ENCODE measurements around the gene NPFF. TPM values are rescaled to one million over a fixed set of nuclear protein-coding genes. Genes with fewer than 3 reads are reported as not detected.
A peak's percentile ranks its signal among the peaks of the same experiment; 100 is the strongest.

The NPFF gene
- total and polyA plus RNA-seq, 2 of the 13 experiments (the other 11 are each of a cell fraction or from before 2014, with no cell fraction given): not detected

DNA sequence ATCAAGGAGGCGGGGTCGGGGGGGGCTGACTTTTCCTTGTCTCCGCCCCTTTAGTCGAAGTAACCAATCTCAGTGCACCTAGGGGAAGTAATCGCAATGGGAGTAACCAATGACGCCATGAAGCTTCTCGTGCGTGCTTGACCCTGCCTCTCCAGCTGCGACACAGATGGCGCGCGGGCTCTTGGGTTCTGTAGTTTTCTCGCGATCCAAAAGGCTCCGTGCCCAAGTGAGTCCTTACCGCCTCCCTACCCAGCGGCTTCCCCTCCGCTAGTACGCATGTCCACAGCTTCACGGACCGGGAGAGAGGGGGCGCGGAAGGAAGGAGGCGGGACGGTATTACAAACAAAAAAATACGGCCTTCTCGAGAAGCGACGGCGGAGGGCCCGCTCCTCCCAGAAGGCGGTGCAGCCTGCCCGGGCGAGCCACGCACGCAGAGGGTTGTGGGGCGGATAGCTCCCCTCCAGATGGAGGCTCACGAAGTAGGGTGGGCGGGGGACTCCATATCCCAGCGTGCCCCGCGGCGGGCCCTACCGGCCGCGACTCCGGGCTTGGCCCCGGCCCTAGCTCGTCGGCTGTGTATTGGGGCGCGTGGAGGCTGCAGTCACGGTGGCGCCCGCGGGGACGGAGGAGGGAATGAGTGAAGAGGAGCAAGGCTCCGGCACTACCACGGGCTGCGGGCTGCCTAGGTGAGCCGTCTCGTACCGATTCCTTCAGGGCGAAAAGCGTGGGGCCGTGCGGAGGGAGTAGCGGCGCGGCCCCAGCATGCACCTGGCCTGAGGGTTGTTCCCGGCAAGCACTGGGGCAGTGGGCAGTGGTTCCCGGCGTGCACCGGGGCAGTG, 6.3 kb downstream of the NPFF start, which contains the start of gene TARBP2 (continued):
- TF ChIP-seq ZBED4 (CRISPR knock-in tag; IDR thresholded peaks at IDR 0.05; ENCODE audit: borderline replicate concordance) (no peak), NCOA5 (CRISPR knock-in tag; IDR thresholded peaks at IDR 0.05) (no peak; the same call in 1 of the 2 replicates), ATF7 (IDR thresholded peaks at IDR 0.05) (0 out of 2 replicates have a peak, but pooled peaks have one; percentile 27), ATF7 (CRISPR knock-in tag; IDR thresholded peaks at IDR 0.05) (no peak), MED1 (CRISPR knock-in tag; IDR thresholded peaks at IDR 0.05) (peak; percentile 64; the same call in 1 of the 2 replicates), TBX2 (CRISPR knock-in tag; IDR thresholded peaks at IDR 0.05; ENCODE audit: borderline replicate concordance) (peak; percentile 45; the same call in 1 of the 2 replicates), ZNF607 (CRISPR knock-in tag; IDR thresholded peaks at IDR 0.05; ENCODE audit: borderline replicate concordance) (peak; percentile 97), GLI4 (CRISPR knock-in tag; IDR thresholded peaks at IDR 0.05; ENCODE audit: borderline replicate concordance) (peak; percentile 93), SNAI1 (CRISPR knock-in tag; IDR thresholded peaks at IDR 0.05; ENCODE audit: borderline replicate concordance) (0 out of 2 replicates have a peak, but pooled peaks have one; percentile 38), NPAS2 (CRISPR knock-in tag; IDR thresholded peaks at IDR 0.05; ENCODE audit: borderline replicate concordance) (no peak), ZFX (CRISPR knock-in tag; IDR thresholded peaks at IDR 0.05; ENCODE audit: low read depth) (peak; percentile 98), ADNP (CRISPR knock-in tag; IDR thresholded peaks at IDR 0.05) (no peak), MTERF4 (CRISPR knock-in tag; IDR thresholded peaks at IDR 0.05) (no peak), BCL6 (CRISPR knock-in tag; IDR thresholded peaks at IDR 0.05) (0 out of 2 replicates have a peak, but pooled peaks have one; percentile 15), RAD21 (CRISPR knock-in tag; IDR thresholded peaks at IDR 0.05) (peak; percentile 38; the same call in 1 of the 2 replicates), MTF1 (CRISPR knock-in tag; IDR thresholded peaks at IDR 0.05) (0 out of 2 replicates have a peak, but pooled peaks have one; percentile 51), ZSCAN31 (CRISPR knock-in tag; IDR thresholded peaks at IDR 0.05; ENCODE audit: low read depth) (no peak), ZNF878 (CRISPR knock-in tag; IDR thresholded peaks at IDR 0.05) (0 out of 2 replicates have a peak, but pooled peaks have one; percentile 38)
- TF ChIP-seq, protein P1, sequence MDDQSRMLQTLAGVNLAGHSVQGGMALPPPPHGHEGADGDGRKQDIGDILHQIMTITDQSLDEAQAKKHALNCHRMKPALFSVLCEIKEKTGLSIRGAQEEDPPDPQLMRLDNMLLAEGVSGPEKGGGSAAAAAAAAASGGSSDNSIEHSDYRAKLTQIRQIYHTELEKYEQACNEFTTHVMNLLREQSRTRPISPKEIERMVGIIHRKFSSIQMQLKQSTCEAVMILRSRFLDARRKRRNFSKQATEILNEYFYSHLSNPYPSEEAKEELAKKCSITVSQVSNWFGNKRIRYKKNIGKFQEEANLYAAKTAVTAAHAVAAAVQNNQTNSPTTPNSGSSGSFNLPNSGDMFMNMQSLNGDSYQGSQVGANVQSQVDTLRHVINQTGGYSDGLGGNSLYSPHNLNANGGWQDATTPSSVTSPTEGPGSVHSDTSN (CRISPR knock-in tag; IDR thresholded peaks at IDR 0.05; ENCODE audit: borderline replicate concordance): peak; percentile 56; the same call in 1 of the 2 replicates
- TF ChIP-seq, protein P2, sequence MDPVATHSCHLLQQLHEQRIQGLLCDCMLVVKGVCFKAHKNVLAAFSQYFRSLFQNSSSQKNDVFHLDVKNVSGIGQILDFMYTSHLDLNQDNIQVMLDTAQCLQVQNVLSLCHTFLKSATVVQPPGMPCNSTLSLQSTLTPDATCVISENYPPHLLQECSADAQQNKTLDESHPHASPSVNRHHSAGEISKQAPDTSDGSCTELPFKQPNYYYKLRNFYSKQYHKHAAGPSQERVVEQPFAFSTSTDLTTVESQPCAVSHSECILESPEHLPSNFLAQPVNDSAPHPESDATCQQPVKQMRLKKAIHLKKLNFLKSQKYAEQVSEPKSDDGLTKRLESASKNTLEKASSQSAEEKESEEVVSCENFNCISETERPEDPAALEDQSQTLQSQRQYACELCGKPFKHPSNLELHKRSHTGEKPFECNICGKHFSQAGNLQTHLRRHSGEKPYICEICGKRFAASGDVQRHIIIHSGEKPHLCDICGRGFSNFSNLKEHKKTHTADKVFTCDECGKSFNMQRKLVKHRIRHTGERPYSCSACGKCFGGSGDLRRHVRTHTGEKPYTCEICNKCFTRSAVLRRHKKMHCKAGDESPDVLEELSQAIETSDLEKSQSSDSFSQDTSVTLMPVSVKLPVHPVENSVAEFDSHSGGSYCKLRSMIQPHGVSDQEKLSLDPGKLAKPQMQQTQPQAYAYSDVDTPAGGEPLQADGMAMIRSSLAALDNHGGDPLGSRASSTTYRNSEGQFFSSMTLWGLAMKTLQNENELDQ (CRISPR knock-in tag; IDR thresholded peaks at IDR 0.05; ENCODE audit: borderline replicate concordance): no peak
